H9 (cell line): ENCODE measurements around the gene ZNF655. TPM values are rescaled to one million over a fixed set of nuclear protein-coding genes. Genes with fewer than 3 reads are reported as not detected.
"Not testable (repeated sequence)": the region's sequence is repeated elsewhere in the genome, so short reads cannot be mapped to it uniquely, and the experiment has no call there.

Experiments
- DNase-seq: peaks from one replicate; pipeline ENCODE4 v3.0.0-alpha.2; 2017
- H2AFZ ChIP-seq: one replicate; pipeline ENCODE4 v1.6.1; 2013; ENCODE audit warnings: mild to moderate bottlenecking, low read length, control low read depth, moderate library complexity
- H2AK5ac ChIP-seq: 2 replicates; pipeline ENCODE4 v1.6.1; 2013; ENCODE audit warnings: low read length, control low read depth, mixed read lengths; ENCODE audit not compliant: insufficient read length
- H2BK120ac ChIP-seq: one replicate; pipeline ENCODE4 v1.6.1; 2013; ENCODE audit warnings: low read depth, mild to moderate bottlenecking, low read length, control low read depth, inconsistent platforms; ENCODE audit not compliant: poor library complexity, severe bottlenecking
- H2BK12ac ChIP-seq: 2 replicates; pipeline ENCODE4 v1.6.1; 2013; ENCODE audit warnings: low read length, control low read depth, mixed read lengths, low read depth; ENCODE audit not compliant: insufficient read length
- H2BK15ac ChIP-seq: 2 replicates; pipeline ENCODE4 v1.6.1; 2013; ENCODE audit warnings: low read depth, low read length, control low read depth
- H2BK20ac ChIP-seq: one replicate; pipeline ENCODE4 v1.6.1; 2013; ENCODE audit warnings: low read depth, mild to moderate bottlenecking, low read length, control low read depth, inconsistent platforms; ENCODE audit not compliant: poor library complexity, severe bottlenecking
- H2BK5ac ChIP-seq: 2 replicates; pipeline ENCODE4 v1.6.1; 2013; ENCODE audit warnings: low read length, control low read depth, mixed read lengths; ENCODE audit not compliant: insufficient read length
- H3K14ac ChIP-seq: 2 replicates; pipeline ENCODE4 v1.6.1; 2013; ENCODE audit warnings: low read length, control low read depth; ENCODE audit not compliant: insufficient read depth
- H3K18ac ChIP-seq: 2 replicates; pipeline ENCODE4 v1.6.1; 2013; ENCODE audit warnings: low read depth, mild to moderate bottlenecking, mixed read lengths, low read length, control low read depth; ENCODE audit not compliant: insufficient read length
- H3K23ac ChIP-seq: 2 replicates; pipeline ENCODE4 v1.6.1; 2013; ENCODE audit warnings: low read length, control low read depth, mixed read lengths, low read depth; ENCODE audit not compliant: insufficient read length
- H3K23me2 ChIP-seq: 2 replicates; pipeline ENCODE4 v1.6.1; 2013; ENCODE audit warnings: low read depth, mild to moderate bottlenecking, mixed read lengths, low read length, control low read depth; ENCODE audit not compliant: insufficient read length, poor library complexity, severe bottlenecking
- H3K27ac ChIP-seq: 2 replicates; pipeline ENCODE4 v1.5.1; 2013; ENCODE audit warnings: low read length, control low read depth, mixed read lengths, low read depth; ENCODE audit not compliant: insufficient read length
- H3K27me3 ChIP-seq: 2 replicates; pipeline ENCODE4 v1.6.1; 2013; ENCODE audit warnings: low read length, control low read depth, inconsistent platforms; ENCODE audit not compliant: insufficient read depth
- H3K4ac ChIP-seq: 2 replicates; pipeline ENCODE4 v1.6.1; 2013; ENCODE audit warnings: low read depth, mild to moderate bottlenecking, control low read depth, inconsistent platforms, low read length, moderate library complexity
- H3K4me1 ChIP-seq: 2 replicates; pipeline ENCODE4 v1.6.1; 2013; ENCODE audit warnings: low read length, control low read depth, inconsistent platforms; ENCODE audit not compliant: insufficient read depth
- H3K4me2 ChIP-seq: 2 replicates; pipeline ENCODE4 v1.6.1; 2013; ENCODE audit warnings: low read length, control low read depth, mixed read lengths; ENCODE audit not compliant: insufficient read length, insufficient read depth
- H3K56ac ChIP-seq: 2 replicates; pipeline ENCODE4 v1.6.1; 2013; ENCODE audit warnings: low read depth, mild to moderate bottlenecking, mixed read lengths, low read length, control low read depth; ENCODE audit not compliant: insufficient read length
- H3K79me1 ChIP-seq: 2 replicates; pipeline ENCODE4 v1.6.1; 2013; ENCODE audit warnings: low read depth, mild to moderate bottlenecking, moderate library complexity, low read length, control low read depth, inconsistent platforms; ENCODE audit not compliant: insufficient read depth, poor library complexity, severe bottlenecking
- H3K79me2 ChIP-seq: 2 replicates; pipeline ENCODE4 v1.6.1; 2013; ENCODE audit warnings: low read length, control low read depth, inconsistent platforms; ENCODE audit not compliant: insufficient read depth
- H3K9ac ChIP-seq: 2 replicates; pipeline ENCODE4 v1.6.1; 2013; ENCODE audit warnings: low read length, control low read depth, mixed read lengths; ENCODE audit not compliant: insufficient read length; ENCODE audit errors: extremely low read depth
- H3K9me3 ChIP-seq: one replicate; pipeline ENCODE4 v1.6.1; 2013; ENCODE audit warnings: low read depth, low read length, inconsistent platforms; ENCODE audit not compliant: control insufficient read depth
- H3T11ph ChIP-seq: one replicate; pipeline ENCODE4 v1.6.1; 2013; ENCODE audit warnings: mild to moderate bottlenecking, low read length, control low read depth, inconsistent platforms
- H4K20me1 ChIP-seq: one replicate; pipeline ENCODE4 v1.6.1; 2013; ENCODE audit not compliant: control insufficient read depth, insufficient read length, insufficient read depth
- H4K5ac ChIP-seq: 2 replicates; pipeline ENCODE4 v1.6.1; 2013; ENCODE audit warnings: low read depth, mild to moderate bottlenecking, mixed read lengths, low read length, control low read depth; ENCODE audit not compliant: insufficient read length
- H4K8ac ChIP-seq: replicated peaks from 2 replicates; pipeline ENCODE4 v1.6.1; 2013; ENCODE audit warnings: low read length, control low read depth, mixed read lengths, low read depth; ENCODE audit not compliant: insufficient read length
- H4K91ac ChIP-seq: 2 replicates; pipeline ENCODE4 v1.6.1; 2013; ENCODE audit warnings: low read depth, mild to moderate bottlenecking, moderate library complexity, mixed read lengths, low read length, control low read depth; ENCODE audit not compliant: insufficient read length
- H3K27ac Mint-ChIP-seq, 3 experiments: 2 replicates in 2 of 3; 3 replicates in 1 of 3; pipeline ENCODE4 v1.8.0; 2020 to 2021; ENCODE audit warnings: mixed read lengths in 3 of 3, mild to moderate bottlenecking in 1 of 3, moderate library complexity in 1 of 3
- H3K27me3 Mint-ChIP-seq: 2 replicates; pipeline ENCODE4 v1.8.0; 2021; ENCODE audit warnings: low read depth, mild to moderate bottlenecking, moderate library complexity, mixed read lengths
- H3K36me3 Mint-ChIP-seq, 3 experiments: 2 replicates in 2 of 3; 3 replicates in 1 of 3; pipeline ENCODE4 v1.8.0; 2020 to 2021; ENCODE audit warnings: low read depth in 3 of 3, mixed read lengths in 3 of 3; ENCODE audit not compliant: insufficient read depth in 1 of 3
- H3K4me1 Mint-ChIP-seq, 2 experiments: 2 replicates each; pipeline ENCODE4 v1.8.0; 2020; ENCODE audit warnings: mixed read lengths in 2 of 2
- H3K4me3 Mint-ChIP-seq, 2 experiments: 2 replicates in 1 of 2; 3 replicates in 1 of 2; pipeline ENCODE4 v1.8.0; 2020 to 2021; ENCODE audit warnings: mild to moderate bottlenecking in 2 of 2, mixed read lengths in 2 of 2, moderate library complexity in 1 of 2
- H3K9me3 Mint-ChIP-seq, 2 experiments: 2 replicates in 1 of 2; 3 replicates in 1 of 2; pipeline ENCODE4 v1.8.0; 2020; ENCODE audit warnings: mild to moderate bottlenecking in 2 of 2, mixed read lengths in 2 of 2, moderate library complexity in 1 of 2
- WGBS: extraction: QIAGEN DNeasy Blood & Tissue Kit; methylation state at CpG from one replicate; pipeline ENCODE4 v1.1.7; 2013; ENCODE audit warnings: missing lambda C conversion rate, low lambda C conversion rate, mixed read lengths; ENCODE audit not compliant: insufficient read length; ENCODE audit errors: extremely low coverage; 5-methylcytosine and 5-hydroxymethylcytosine counted together
- total RNA-seq: library from RNA; stranded (reverse); gene quantifications from 2 replicates; pipeline ENCODE4 v1.2.1, GENCODE V29; 2021
- TF ChIP-seq, protein P1 (sequence below): fragments of 200-600 bp; sonication (generic); conservative IDR thresholded peaks from 3 replicates; pipeline ENCODE4 v1.8.0; 2021; ENCODE audit warnings: antibody characterized with exemption, mild to moderate bottlenecking

Gene ZNF655
- total RNA-seq, 1 experiment from 2014 or later, result 49.2 TPM

DNA sequence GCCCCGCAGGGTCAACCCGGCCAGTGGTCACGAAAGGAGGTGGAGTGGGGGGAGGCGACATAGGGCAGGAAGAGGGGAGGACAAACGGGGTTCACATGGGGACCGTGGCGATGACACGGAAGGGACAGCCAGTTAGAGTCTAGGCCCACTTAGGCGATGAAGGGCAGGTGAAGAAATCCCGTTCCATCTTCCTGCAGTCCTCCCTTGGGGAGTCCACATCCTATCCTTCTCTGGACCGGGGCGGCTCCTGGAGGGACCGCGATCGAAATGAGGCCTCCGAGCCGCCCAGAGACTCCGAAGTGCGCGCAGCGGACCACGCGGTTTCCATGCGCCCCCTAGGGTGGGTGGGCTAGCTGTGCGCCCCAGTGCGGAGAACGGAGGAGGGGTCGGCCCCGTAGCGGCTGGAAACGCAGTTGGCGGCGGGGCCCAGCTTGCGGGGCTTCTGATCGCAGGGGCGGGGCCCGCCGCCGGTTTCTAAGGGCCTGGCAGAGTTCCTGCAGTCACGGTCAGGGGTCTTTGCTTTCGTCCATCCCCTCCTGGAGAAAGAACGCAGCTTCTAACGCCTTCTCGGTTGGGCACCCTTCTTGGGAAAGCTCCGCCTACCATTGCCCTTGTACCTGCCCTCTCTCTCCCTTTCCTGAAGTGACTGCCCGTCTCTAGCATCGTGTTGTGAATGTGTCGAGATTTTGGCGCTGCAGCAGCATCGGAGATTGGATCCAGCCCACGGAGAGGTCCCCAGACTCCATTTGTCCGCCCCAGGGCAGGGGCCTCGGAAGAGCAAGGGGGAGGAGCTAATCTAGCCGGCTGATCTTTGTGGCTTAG, 21.7 kb downstream of the ZNF655 start:
- Histone ChIP-seq H3K23me2 (peaks cover 10% of the 10 kb centered on the region), H3K4me1 (no peaks in the 10 kb centered on the region), H2BK120ac (no peak overlapping the region), H3K4me2 (peak overlapping the region; percentile 84), H4K91ac (no peak overlapping the region), H3K79me1 (no peaks in the 10 kb centered on the region), H2BK12ac (no peak overlapping the region), H3K18ac (peak overlapping the region; percentile 70), H3K14ac (peak overlapping the region; percentile 78), H4K8ac (no peak overlapping the region), H3K56ac (no peak overlapping the region), H2AFZ (peak overlapping the region; percentile 17), H2BK5ac (no peak overlapping the region), H3K4ac (no peak overlapping the region), H3K27ac (peak overlapping the region; percentile 26), H2AK5ac (no peak overlapping the region), H3K79me2 (no peaks in the 10 kb centered on the region), H4K5ac (no peak overlapping the region), H2BK15ac (no peak overlapping the region), H4K20me1 (no peaks in the 10 kb centered on the region), H3T11ph (no peak overlapping the region), H3K27me3 (no peaks in the 10 kb centered on the region), H2BK20ac (no peak overlapping the region), H3K9ac (peak overlapping the region; percentile 55), H3K9me3 (no peaks in the 10 kb centered on the region), H3K23ac (no peak overlapping the region)
- peaks cover 27 to 34% of the 10 kb centered on the region in 2 experiments for H3K4me1 Mint-ChIP-seq
- no peaks in the 10 kb centered on the region for H3K36me3 Mint-ChIP-seq
- peak overlapping the region; percentile 79 to 98 (median 98) for H3K27ac Mint-ChIP-seq
- TF ChIP-seq, protein P1, sequence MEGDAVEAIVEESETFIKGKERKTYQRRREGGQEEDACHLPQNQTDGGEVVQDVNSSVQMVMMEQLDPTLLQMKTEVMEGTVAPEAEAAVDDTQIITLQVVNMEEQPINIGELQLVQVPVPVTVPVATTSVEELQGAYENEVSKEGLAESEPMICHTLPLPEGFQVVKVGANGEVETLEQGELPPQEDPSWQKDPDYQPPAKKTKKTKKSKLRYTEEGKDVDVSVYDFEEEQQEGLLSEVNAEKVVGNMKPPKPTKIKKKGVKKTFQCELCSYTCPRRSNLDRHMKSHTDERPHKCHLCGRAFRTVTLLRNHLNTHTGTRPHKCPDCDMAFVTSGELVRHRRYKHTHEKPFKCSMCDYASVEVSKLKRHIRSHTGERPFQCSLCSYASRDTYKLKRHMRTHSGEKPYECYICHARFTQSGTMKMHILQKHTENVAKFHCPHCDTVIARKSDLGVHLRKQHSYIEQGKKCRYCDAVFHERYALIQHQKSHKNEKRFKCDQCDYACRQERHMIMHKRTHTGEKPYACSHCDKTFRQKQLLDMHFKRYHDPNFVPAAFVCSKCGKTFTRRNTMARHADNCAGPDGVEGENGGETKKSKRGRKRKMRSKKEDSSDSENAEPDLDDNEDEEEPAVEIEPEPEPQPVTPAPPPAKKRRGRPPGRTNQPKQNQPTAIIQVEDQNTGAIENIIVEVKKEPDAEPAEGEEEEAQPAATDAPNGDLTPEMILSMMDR, result peak; percentile 75
- no CpG with 5 or more reads among the region's 54 CpGs for WGBS
- no peaks in the 10 kb centered on the region; the same call in 1 of the 2 replicates for H3K27me3 Mint-ChIP-seq
- DNase-seq, result peak; percentile 83
- peak overlapping the region; percentile 83 to 88 for H3K4me3 Mint-ChIP-seq
- H3K9me3 Mint-ChIP-seq, result no peaks in the 10 kb centered on the region

DNA sequence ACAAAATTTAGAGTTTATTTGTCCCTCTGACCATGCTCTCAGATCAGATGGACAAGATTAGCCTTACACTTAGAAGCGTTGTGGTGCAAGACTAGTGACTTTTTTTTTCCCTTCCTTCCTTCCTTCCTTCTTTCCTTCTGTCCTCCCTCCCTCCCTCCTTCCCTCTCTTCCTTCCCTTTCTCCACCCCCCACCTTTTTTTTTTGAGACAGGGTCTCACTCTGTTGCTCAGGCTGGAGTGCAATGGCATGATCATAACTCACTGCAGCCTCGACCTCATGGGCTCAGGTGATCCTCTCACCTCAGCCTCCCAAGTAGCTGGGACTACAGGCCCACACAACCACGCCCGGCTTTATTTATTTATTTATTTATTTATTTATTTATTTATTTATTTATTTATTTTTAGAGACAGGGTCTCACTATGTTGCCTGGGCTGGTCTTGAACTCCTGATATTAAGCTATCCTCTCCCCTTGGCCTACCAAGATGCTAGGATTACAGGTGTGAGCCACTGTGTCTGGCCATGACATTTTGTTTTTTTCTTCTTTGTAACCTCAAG, 22.4 kb downstream of the ZNF655 start:
- not testable (repeated sequence) for H4K8ac ChIP-seq, H4K91ac ChIP-seq, H2BK20ac ChIP-seq, H2BK120ac ChIP-seq, H3K4ac ChIP-seq, H3K4me1 ChIP-seq, H2BK15ac ChIP-seq, H3K14ac ChIP-seq, H2BK5ac ChIP-seq, H3K9me3 Mint-ChIP-seq, H3K36me3 Mint-ChIP-seq, H2BK12ac ChIP-seq, H3K23ac ChIP-seq, H3K79me2 ChIP-seq, H4K20me1 ChIP-seq, H4K5ac ChIP-seq, H2AK5ac ChIP-seq, H3K18ac ChIP-seq, H3T11ph ChIP-seq, H3K9me3 ChIP-seq, H2AFZ ChIP-seq, DNase-seq, H3K79me1 ChIP-seq, H3K56ac ChIP-seq, H3K27me3 ChIP-seq, H3K27me3 Mint-ChIP-seq
- peak overlapping the region; percentile 40 for H3K9ac ChIP-seq
- peak overlapping the region; percentile 26 for H3K27ac ChIP-seq
- H3K4me3 Mint-ChIP-seq, result peak overlapping the region; percentile 83 to 88
- peaks cover 21 to 27% of the 10 kb centered on the region in 2 experiments for H3K4me1 Mint-ChIP-seq
- peak overlapping the region; percentile 84 for H3K4me2 ChIP-seq
- peak overlapping the region; percentile 22 to 98 (median 98); a peak in 5 of 7 replicates for H3K27ac Mint-ChIP-seq
- H3K23me2 ChIP-seq, result peaks cover 10% of the 10 kb centered on the region
- no CpG with 5 or more reads among the region's 4 CpGs for WGBS
